ENCODE results near the gene PDE4A.

The PDE4A gene

GRCh38 chr19:10384580-10384979 lies 35.8 kb upstream of the PDE4A start:
- H3K4me2 ChIP-seq (ENCODE audit: low read length) = no peak overlapping the region
- no peaks in the 10 kb centered on the region for H3K27me3 ChIP-seq (ENCODE audit: insufficient read depth, low read length)
- H3K9me3 ChIP-seq (ENCODE audit: low read length) = no peaks in the 10 kb centered on the region
- H3K4me3 ChIP-seq (ENCODE audit: low read depth, low read length, poor library complexity, severe bottlenecking) = no peak overlapping the region
- H3K79me2 ChIP-seq (ENCODE audit: insufficient read depth, low read length) = peaks cover 6% of the 10 kb centered on the region; the same call in 1 of the 2 replicates
- TF ChIP-seq EZH2 (IDR thresholded peaks at IDR 0.05; ENCODE audit: borderline replicate concordance, low read length) = no peak
- TF ChIP-seq, protein P1, sequence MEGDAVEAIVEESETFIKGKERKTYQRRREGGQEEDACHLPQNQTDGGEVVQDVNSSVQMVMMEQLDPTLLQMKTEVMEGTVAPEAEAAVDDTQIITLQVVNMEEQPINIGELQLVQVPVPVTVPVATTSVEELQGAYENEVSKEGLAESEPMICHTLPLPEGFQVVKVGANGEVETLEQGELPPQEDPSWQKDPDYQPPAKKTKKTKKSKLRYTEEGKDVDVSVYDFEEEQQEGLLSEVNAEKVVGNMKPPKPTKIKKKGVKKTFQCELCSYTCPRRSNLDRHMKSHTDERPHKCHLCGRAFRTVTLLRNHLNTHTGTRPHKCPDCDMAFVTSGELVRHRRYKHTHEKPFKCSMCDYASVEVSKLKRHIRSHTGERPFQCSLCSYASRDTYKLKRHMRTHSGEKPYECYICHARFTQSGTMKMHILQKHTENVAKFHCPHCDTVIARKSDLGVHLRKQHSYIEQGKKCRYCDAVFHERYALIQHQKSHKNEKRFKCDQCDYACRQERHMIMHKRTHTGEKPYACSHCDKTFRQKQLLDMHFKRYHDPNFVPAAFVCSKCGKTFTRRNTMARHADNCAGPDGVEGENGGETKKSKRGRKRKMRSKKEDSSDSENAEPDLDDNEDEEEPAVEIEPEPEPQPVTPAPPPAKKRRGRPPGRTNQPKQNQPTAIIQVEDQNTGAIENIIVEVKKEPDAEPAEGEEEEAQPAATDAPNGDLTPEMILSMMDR (IDR thresholded peaks at IDR 0.05; ENCODE audit: low read length) = no peak
- no peak overlapping the region for H3K27ac ChIP-seq (ENCODE audit: low read depth, low read length, poor library complexity, severe bottlenecking)
- H2AFZ ChIP-seq (ENCODE audit: low read length) = no peak overlapping the region
- H3K9ac ChIP-seq (ENCODE audit: low read length) = no peak overlapping the region
- no peaks in the 10 kb centered on the region for H3F3A ChIP-seq (ENCODE audit: insufficient read depth, low read length)
- H3K4me1 ChIP-seq (ENCODE audit: insufficient read depth, low read length, severe bottlenecking) = peaks cover 11% of the 10 kb centered on the region
- H3K9me2 ChIP-seq (ENCODE audit: low read depth, low read length) = no peaks in the 10 kb centered on the region
- no peaks in the 10 kb centered on the region for H3K36me3 ChIP-seq (ENCODE audit: insufficient read depth, low read length)
- no peaks in the 10 kb centered on the region for H4K20me1 ChIP-seq (ENCODE audit: insufficient read depth, low read length)

DNA sequence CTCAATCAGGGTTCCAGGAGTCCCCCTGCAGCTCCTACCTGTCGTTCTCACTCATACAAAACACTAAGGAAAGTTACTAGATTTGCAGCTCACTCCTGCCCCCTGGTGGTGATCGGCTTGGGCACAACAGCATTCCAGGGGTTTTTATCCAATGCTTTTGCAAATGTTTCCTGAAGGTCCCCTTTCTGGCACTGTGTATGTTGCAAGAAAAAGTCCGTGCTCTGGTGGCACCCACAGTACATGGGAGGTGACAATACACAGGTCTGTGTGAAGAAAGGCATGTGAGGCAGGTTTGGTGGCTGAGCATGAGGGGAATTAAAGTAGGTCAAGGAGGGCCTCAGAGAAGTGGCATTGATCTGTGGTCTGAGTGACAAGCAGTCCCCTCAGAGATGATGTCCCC lies 31.4 kb upstream of the PDE4A start:
- Histone ChIP-seq H4K20me1 (ENCODE audit: insufficient read depth, low read length) (no peaks in the 10 kb centered on the region), H3K27me3 (ENCODE audit: insufficient read depth, low read length) (no peaks in the 10 kb centered on the region)

DNA sequence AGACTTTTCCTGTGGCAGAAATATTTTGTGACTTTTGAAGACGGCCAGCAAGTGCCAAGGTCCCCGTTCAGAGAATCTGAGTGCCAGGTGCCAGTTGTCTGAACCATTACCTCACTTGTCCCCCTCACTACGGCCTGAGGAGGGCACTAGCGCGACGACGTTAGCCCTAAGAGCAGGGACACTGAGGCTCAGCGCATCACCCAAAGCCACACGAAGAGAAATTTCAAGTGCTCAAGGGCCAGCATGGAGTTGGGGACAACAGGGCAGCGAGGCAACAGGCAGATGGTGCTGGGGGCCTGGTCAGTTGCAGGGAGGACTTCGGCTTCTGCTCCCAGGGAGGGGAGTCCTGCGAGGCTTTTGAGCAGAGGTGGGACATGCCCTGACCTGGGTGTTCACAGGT lies 30.5 kb upstream of the PDE4A start:
- H3K27me3 ChIP-seq (ENCODE audit: insufficient read depth, low read length) = no peaks in the 10 kb centered on the region
- no peak for TF ChIP-seq EZH2 (IDR thresholded peaks at IDR 0.05; ENCODE audit: borderline replicate concordance, low read length)
- TF ChIP-seq, protein P1 (IDR thresholded peaks at IDR 0.05; ENCODE audit: low read length) = peak; percentile 54
- H3K9me3 ChIP-seq (ENCODE audit: low read length) = no peaks in the 10 kb centered on the region
- no peaks in the 10 kb centered on the region for H3K9me2 ChIP-seq (ENCODE audit: low read depth, low read length)
- peaks cover 36% of the 10 kb centered on the region for H3K36me3 ChIP-seq (ENCODE audit: insufficient read depth, low read length)
- H3F3A ChIP-seq (ENCODE audit: insufficient read depth, low read length) = no peaks in the 10 kb centered on the region
- H3K4me2 ChIP-seq (ENCODE audit: low read length) = no peak overlapping the region
- H3K4me3 ChIP-seq (ENCODE audit: low read depth, low read length, poor library complexity, severe bottlenecking) = no peak overlapping the region
- H3K9ac ChIP-seq (ENCODE audit: low read length) = no peak overlapping the region
- H3K4me1 ChIP-seq (ENCODE audit: insufficient read depth, low read length, severe bottlenecking) = peaks cover 2% of the 10 kb centered on the region
- no peak overlapping the region for H3K27ac ChIP-seq (ENCODE audit: low read depth, low read length, poor library complexity, severe bottlenecking)
- no peaks in the 10 kb centered on the region for H4K20me1 ChIP-seq (ENCODE audit: insufficient read depth, low read length)
- no peak overlapping the region for H2AFZ ChIP-seq (ENCODE audit: low read length)
- no peaks in the 10 kb centered on the region for H3K79me2 ChIP-seq (ENCODE audit: insufficient read depth, low read length)

More for the DNA sequence above, 31.4 kb upstream of the PDE4A start:
- TF ChIP-seq EZH2 (IDR thresholded peaks at IDR 0.05; ENCODE audit: borderline replicate concordance, low read length) = no peak
- TF ChIP-seq, protein P1 (IDR thresholded peaks at IDR 0.05; ENCODE audit: low read length) = peak; percentile 99
- Histone ChIP-seq H3K79me2 (ENCODE audit: insufficient read depth, low read length) (no peaks in the 10 kb centered on the region), H3K4me1 (ENCODE audit: insufficient read depth, low read length, severe bottlenecking) (peaks cover 2% of the 10 kb centered on the region), H3K4me2 (ENCODE audit: low read length) (no peak overlapping the region), H3K9me2 (ENCODE audit: low read depth, low read length) (no peaks in the 10 kb centered on the region), H3K9me3 (ENCODE audit: low read length) (no peaks in the 10 kb centered on the region), H2AFZ (ENCODE audit: low read length) (no peak overlapping the region), H3K27ac (ENCODE audit: low read depth, low read length, poor library complexity, severe bottlenecking) (no peak overlapping the region), H3F3A (ENCODE audit: insufficient read depth, low read length) (no peaks in the 10 kb centered on the region), H3K4me3 (ENCODE audit: low read depth, low read length, poor library complexity, severe bottlenecking) (no peak overlapping the region), H3K9ac (ENCODE audit: low read length) (no peak overlapping the region), H3K36me3 (ENCODE audit: insufficient read depth, low read length) (peaks cover 33% of the 10 kb centered on the region)
